Measurements from ENCODE around the gene PTPRT. TPM values are rescaled to one million over a fixed set of nuclear protein-coding genes. Genes with fewer than 3 reads are reported as not detected.

Gene PTPRT
- polyA plus RNA-seq, 3 donors, result not detected

GRCh38 chr20:42852691-42853090, 337.0 kb downstream of the PTPRT start:
- H3K27me3 ChIP-seq (ENCODE audit: control insufficient read depth in 2 of 2, insufficient read depth in 2 of 2, low read length in 2 of 2), result no peaks in the 10 kb centered on the region
- Mint-ChIP-seq H3K9me3 (peaks cover 0 to 12% (median 5%) of the 10 kb centered on the region in 7 donors), H3K27me3 (ENCODE audit: low read depth in 3 of 3) (no peaks in the 10 kb centered on the region), H3K4me3 (no peak overlapping the region), H3K27ac (no peak overlapping the region), H3K4me1 (no peaks in the 10 kb centered on the region), H3K36me3 (no peaks in the 10 kb centered on the region)
- H4K20me1 ChIP-seq (ENCODE audit: insufficient read depth, low read length), result no peaks in the 10 kb centered on the region
- H2AFZ ChIP-seq (ENCODE audit: insufficient read depth, low read depth, low read length, poor library complexity, severe bottlenecking), result no peak overlapping the region
- no peak overlapping the region for H3K4me3 ChIP-seq (replicated peaks in 1 of 3; ENCODE audit: low read depth in 2 of 3, low read length in 3 of 3)
- H3K9me3 ChIP-seq (replicated peaks in 1 of 2; ENCODE audit: control insufficient read depth in 1 of 2, insufficient read depth in 1 of 2, low read length in 2 of 2), result peaks cover 7 to 11% of the 10 kb centered on the region in 2 donors
- TF ChIP-seq CTCF (IDR thresholded peaks at IDR 0.05), result no peak
- no peak overlapping the region for H3K27ac ChIP-seq (ENCODE audit: low read depth in 1 of 2, low read length in 2 of 2)
- intact Hi-C loops (cut with micrococcal nuclease), result no loop called here
- no peak for DNase-seq
- H3K36me3 ChIP-seq (replicated peaks in 1 of 2; ENCODE audit: control insufficient read depth in 1 of 2, insufficient read depth in 2 of 2, low read length in 2 of 2), result no peaks in the 10 kb centered on the region
- no peaks in the 10 kb centered on the region for H3K4me1 ChIP-seq (ENCODE audit: control insufficient read depth in 1 of 2, insufficient read depth in 2 of 2, low read length in 2 of 2)
- no peak overlapping the region for H3K4me2 ChIP-seq (replicated peaks; ENCODE audit: extremely low read depth, low read length, poor library complexity, severe bottlenecking)
- no peaks in the 10 kb centered on the region for H3K79me2 ChIP-seq (ENCODE audit: insufficient read depth, low read length)
- H3K9ac ChIP-seq (ENCODE audit: insufficient read depth, low read length, poor library complexity, severe bottlenecking), result no peak overlapping the region

- H3K9me3 ChIP-seq (replicated peaks in 1 of 2; ENCODE audit: control insufficient read depth in 1 of 2, insufficient read depth in 1 of 2, low read length in 2 of 2), result peaks cover 10 to 23% of the 10 kb centered on the region in 2 donors
- H3K4me1 ChIP-seq (ENCODE audit: control insufficient read depth in 1 of 2, insufficient read depth in 2 of 2, low read length in 2 of 2), result no peaks in the 10 kb centered on the region
- H3K4me3 ChIP-seq (replicated peaks in 1 of 3; ENCODE audit: low read depth in 2 of 3, low read length in 3 of 3), result no peak overlapping the region
- H3K27ac Mint-ChIP-seq, result no peak overlapping the region
- no peaks in the 10 kb centered on the region for H3K27me3 ChIP-seq (ENCODE audit: control insufficient read depth in 2 of 2, insufficient read depth in 2 of 2, low read length in 2 of 2)
- no peak for DNase-seq
- no peaks in the 10 kb centered on the region for H3K4me1 Mint-ChIP-seq
- H3K27me3 Mint-ChIP-seq (ENCODE audit: low read depth in 3 of 3), result peaks cover 0 to 2% (median 0%) of the 10 kb centered on the region in 3 donors
- H3K36me3 ChIP-seq (replicated peaks in 1 of 2; ENCODE audit: control insufficient read depth in 1 of 2, insufficient read depth in 2 of 2, low read length in 2 of 2), result no peaks in the 10 kb centered on the region
- H2AFZ ChIP-seq (ENCODE audit: insufficient read depth, low read depth, low read length, poor library complexity, severe bottlenecking), result no peak overlapping the region
- intact Hi-C loops (cut with micrococcal nuclease), result no loop called here
- 75% methylated on average over 3 of the region's 8 CpGs for WGBS (ENCODE audit: insufficient coverage)
- H3K79me2 ChIP-seq (ENCODE audit: insufficient read depth, low read length), result no peaks in the 10 kb centered on the region
- no peak for TF ChIP-seq CTCF (IDR thresholded peaks at IDR 0.05)
- no peak overlapping the region for H3K9ac ChIP-seq (ENCODE audit: insufficient read depth, low read length, poor library complexity, severe bottlenecking)
- H3K4me2 ChIP-seq (replicated peaks; ENCODE audit: extremely low read depth, low read length, poor library complexity, severe bottlenecking), result no peak overlapping the region
- H4K20me1 ChIP-seq (ENCODE audit: insufficient read depth, low read length), result no peaks in the 10 kb centered on the region
- H3K4me3 Mint-ChIP-seq, result no peak overlapping the region
- H3K9me3 Mint-ChIP-seq, result peaks cover 3 to 33% (median 11%) of the 10 kb centered on the region in 7 donors
- no peak overlapping the region for H3K27ac ChIP-seq (ENCODE audit: low read depth in 1 of 2, low read length in 2 of 2)
- H3K36me3 Mint-ChIP-seq, result no peaks in the 10 kb centered on the region
These were observed 342.8 kb downstream of the PTPRT start for GRCh38 chr20:42846784-42847490.

All from CD14-positive monocyte (primary cell).